NCI-H2081 treated with DMSO at 0.1 percent for 48 hours (cell line): ENCODE measurements around the gene MRGPRF.
"Not testable (repeated sequence)": the region's sequence is repeated elsewhere in the genome, so short reads cannot be mapped to it uniquely, and the experiment has no call there.

Experiments used
- DNase-seq: peaks from one replicate; lab custom pipeline; 2025; lab: John Stamatoyannopoulos, UW

The MRGPRF gene

DNA sequence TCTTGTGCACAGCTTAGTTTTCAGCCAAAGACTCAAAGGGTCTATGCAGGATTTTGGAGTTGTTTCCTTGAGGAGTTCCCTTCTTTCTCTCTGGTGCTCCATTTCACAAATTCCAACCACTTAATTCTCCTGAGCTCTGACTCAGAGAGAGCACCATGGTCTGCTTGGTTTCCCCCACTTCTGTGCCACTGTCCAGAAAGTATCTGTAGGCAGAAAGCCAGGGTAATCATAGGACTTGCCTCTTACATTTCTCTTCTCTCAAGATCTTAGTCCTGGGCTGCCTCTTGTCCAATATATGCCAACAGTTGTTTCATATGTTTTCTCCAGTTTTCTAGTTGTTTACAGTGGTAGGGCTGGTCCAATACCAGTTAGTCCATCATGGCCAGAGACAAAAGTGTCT lies 25.8 kb downstream of the MRGPRF start:
- no peak for DNase-seq

- DNase-seq, result no peak
Measured at GRCh38 chr11:68983801-68984200, 29.2 kb downstream of the MRGPRF start.

- DNase-seq, result no peak
Measured at GRCh38 chr11:68982134-68982533, 30.9 kb downstream of the MRGPRF start.

DNA sequence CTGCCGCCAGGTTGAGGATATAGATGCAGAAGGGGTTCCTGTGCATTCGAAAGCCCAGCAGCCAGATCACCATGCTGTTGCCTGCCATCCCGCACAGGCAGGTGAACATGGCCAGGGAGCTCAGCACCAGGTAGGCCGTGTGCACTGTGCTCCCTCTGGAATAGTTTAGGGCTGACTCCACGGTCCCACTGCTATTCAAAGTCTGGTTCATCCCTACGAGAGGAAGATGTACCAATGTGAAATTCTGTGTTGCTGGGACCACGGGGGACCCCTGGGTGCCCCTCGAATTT lies 32.3 kb downstream of the MRGPRF start, which contains the start of gene MRGPRD:
TSS of gene MRGPRD (minus strand) at position 211 of the 290 bp plus-strand sequence. CDS start at position 211, 0 bp downstream.
- no peak for DNase-seq

GRCh38 chr11:68979931-68980775 lies 32.9 kb downstream of the MRGPRF start:
- no peak for DNase-seq

- DNase-seq, result no peak
Measured at GRCh38 chr11:68978931-68979594, 34.0 kb downstream of the MRGPRF start.

- no peak for DNase-seq
Measured at GRCh38 chr11:68978626-68978930, 34.5 kb downstream of the MRGPRF start.

DNA sequence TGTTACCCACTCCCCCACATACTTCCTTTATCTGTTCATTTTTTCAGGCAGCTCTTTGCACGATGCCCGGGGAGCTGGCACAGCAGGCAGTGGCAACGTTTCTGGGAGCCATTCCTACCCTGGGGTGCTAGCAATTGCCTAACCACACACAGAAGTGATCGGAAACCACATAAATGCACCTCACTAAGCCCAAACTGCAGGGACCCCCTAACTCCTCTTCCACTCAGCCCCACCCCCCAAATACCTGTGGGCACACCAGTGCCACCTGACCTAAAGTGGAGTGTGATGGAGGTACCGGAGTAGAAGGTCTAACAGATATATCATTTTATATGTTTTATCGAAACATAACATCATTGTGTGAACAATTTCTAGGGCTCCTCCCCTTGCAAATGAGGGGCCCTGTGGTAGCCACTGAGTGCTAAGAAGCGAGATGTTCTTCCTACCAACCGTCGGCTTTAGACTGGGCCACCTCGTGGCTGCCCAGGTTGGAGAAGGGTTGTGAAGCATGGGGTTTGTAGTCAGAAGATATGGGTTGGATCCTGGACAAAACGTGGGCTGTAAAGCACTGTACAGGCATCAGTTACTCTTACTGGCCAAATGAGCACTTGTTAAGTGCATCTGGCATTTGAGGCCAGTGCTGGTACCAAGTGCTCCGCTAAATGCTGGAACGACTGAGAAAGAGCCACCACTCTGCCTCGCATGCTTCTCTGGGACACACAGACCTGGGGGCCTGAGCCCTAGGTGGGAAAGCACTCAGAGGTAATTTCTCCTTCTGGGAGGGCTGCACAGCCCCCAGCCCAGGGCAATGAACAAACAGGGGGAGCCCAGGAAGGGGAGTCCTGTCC lies 35.0 kb downstream of the MRGPRF start:
- DNase-seq, result no peak

DNA sequence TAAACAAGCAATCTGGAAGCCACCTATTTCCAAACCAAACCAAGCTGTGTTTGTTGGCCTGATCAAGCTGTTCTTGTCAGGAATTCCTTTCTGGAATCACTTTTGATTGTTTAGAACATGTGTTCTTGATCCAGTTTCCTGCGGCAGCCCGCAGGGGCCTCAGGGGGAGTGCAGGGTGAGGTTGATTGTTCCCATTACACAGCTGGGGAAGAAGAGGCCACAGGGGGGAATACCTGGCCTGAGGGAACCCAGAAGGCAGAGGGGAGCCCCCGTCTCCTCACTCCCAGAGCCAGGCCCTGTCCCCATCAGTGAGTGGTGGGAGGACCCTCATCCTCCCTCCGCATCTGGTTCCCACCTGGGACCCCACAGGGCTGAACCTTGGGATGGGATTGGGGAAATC lies 36.5 kb downstream of the MRGPRF start:
- DNase-seq, result no peak

GRCh38 chr11:68976095-68976494 lies 37.0 kb downstream of the MRGPRF start:
- DNase-seq, result no peak

GRCh38 chr11:68974421-68975194 lies 38.4 kb downstream of the MRGPRF start:
- no peak for DNase-seq

GRCh38 chr11:68973706-68974105 lies 39.3 kb downstream of the MRGPRF start:
- DNase-seq, result not testable (repeated sequence)

DNA sequence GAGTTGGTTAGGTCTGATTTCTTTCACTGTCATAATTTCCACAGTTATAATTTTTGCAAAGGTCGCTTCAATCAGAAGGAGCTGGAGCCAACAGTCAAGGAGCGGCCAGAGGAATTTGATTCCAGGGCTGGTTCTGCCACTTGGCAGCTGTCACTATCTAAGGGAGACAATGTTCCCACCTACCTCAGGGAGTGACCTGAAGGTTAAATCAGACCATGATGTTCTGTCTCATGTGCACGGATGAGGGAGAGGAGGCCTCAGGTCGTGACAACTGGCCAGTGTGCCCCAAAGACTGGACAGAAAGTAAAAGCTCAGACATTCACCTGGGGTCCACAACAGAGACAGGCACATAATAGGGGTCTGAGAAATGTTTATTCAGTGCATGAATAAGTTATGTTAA lies 39.8 kb downstream of the MRGPRF start:
- DNase-seq, result no peak

- no peak for DNase-seq
Measured at GRCh38 chr11:68970921-68971636, 42.0 kb downstream of the MRGPRF start.

DNA sequence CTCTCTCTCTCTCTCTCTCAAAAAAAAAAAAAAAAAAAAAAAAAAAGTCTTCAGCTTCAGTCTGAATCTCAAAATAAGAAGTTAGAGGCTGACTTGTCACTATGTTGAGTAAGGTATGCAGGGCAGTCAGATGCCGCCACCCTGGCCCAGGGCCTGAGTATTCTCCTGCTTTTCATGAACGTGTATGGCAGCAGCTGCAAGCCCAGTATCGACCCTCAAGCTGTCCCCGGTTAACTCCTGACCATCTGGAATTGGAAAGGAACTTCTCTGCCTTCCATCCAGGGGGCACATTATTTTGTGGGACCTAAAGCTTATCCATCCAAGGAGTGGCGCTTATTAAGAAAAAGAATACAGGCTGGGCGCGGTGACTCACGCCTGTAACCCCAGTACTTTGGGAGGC lies 43.7 kb downstream of the MRGPRF start:
- no peak for DNase-seq

- DNase-seq, result no peak
Measured at GRCh38 chr11:68968306-68969250, 44.5 kb downstream of the MRGPRF start.

DNA sequence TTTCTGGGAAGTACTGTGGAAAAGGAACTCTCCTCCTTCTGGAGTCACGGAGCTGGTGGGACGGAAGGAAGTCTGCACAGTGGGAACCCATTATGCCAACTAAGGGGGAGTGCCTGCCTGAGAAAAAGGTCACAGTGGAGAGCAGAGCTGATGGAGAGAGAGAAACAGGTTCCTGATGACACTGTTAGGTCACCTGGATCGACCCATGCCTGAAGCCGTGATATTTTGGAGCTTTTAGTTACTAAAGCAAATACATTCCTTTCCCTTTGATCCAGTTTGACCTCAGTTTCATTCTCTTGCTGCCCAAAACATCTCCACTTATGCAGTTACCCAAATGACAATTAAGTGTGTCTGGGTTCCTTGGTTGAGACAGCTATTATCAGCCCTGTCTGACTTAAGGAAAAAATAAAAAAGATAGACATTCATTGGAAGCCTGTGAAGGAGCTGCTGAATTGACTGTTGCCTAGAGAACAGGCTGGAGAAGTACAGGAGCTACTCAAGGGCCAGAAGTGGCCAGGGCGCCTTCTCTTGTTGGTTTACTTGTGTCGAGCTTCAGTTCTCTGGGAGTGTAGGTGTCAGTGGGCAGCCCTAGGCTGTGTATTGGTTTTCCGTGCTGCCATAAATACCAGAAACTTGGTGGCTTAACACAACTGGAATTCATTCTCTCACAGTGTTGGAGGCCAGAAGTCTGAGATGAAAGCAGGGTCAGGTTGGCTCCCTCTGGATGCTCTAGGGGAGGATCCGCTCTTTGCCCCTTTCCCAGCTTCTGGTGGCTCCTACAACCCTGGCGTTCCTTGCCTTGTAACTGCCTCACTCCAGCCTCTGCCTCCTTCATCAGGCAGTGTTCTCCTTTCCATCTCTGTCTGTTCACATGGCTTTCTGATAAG lies 45.9 kb downstream of the MRGPRF start:
- no peak for DNase-seq

DNA sequence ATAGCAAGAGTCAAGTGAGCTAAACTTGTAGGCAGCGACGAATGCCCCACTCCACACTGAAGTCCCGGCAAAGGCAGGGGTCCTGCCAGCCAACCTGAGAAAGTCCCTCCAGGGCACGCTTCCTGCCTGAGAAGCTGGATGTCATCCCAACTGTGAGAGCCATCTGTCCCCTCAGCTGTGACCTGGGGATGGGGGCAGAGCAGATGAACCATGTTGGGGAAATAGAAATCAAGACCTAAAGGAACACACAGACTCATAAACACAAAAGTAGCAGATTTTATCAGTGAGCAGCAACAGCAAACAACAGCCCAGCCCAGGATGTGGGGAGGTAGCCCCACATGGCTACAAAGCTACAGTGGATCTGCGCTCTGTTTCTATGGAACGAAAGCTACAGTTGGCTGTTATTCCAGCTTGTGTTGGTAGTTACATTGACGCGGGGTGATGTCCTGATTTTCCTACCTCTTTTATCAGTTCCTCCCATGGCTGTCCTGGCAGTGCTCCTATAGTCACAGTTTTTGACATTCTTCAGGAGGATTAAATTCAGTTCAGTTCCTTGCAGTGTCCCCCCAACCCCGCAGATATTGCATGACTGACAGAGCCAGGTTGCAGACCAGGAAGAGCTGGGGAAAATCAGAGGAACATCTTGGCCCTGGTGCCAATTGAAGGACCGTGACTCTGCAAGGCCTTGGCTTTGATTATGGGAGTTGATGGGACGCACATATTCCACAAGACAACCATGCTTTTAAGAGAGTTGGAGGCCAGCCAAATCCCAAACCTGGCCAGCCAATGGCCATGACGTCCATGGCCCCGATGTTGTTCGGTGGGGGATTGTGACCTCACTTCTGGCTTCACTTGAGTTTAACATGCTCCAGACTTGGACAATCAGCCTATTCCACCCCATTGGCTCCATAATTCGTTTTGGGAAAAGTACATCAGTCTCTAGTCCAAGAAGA lies 46.9 kb downstream of the MRGPRF start:
- DNase-seq, result no peak
